Gastroesophageal sphincter (tissue), 3 donors: ENCODE measurements around the gene GABRR2.

ENCODE experiments used
- POLR2A ChIP-seq, 2 donors: fragments of 450-650 bp; IDR thresholded peaks; one replicate each; pipeline ENCODE4 v1.6.1; 2017; ENCODE audit warnings: antibody characterized with exemption in 2 of 2, mild to moderate bottlenecking in 2 of 2, moderate library complexity in 1 of 2
- POLR2AphosphoS5 ChIP-seq: sonication (generic); formaldehyde crosslinking; IDR thresholded peaks from one replicate; pipeline ENCODE4 v1.6.1; 2017; ENCODE audit warnings: antibody characterized with exemption
- TF ChIP-seq, protein P1 (sequence below), 4 experiments: fragments of 200-600 bp in 2 of 4; fragments of 450-650 bp in 2 of 4; sonication (generic) in 1 of 4; IDR thresholded peaks; one replicate each; pipeline ENCODE4 v1.5.1; 2017 to 2019; ENCODE audit warnings: antibody characterized with exemption in 4 of 4, mild to moderate bottlenecking in 2 of 4, moderate library complexity in 2 of 4

DNA sequence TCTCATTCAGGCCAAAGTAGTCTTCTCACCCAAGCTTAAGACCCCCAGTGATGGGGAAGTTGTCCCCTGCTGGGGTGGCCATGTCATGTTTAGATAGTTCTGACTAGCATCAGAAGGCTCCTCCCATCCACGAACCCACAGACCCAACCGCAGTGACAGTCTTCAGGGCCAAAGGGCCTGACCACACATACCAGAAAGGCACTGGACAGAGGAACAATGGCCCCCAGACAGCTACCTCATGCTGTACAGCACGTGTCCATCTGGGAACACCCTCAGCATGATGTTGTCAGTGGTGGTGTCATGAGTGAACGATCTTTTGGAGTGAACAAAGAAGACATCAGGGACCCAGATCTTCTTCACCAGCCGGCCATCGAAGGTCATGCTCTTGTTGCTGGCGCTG is 46.3 kb downstream of the GABRR2 start:
- no peak for TF ChIP-seq POLR2A (IDR thresholded peaks at IDR 0.05)
- TF ChIP-seq, protein P1, sequence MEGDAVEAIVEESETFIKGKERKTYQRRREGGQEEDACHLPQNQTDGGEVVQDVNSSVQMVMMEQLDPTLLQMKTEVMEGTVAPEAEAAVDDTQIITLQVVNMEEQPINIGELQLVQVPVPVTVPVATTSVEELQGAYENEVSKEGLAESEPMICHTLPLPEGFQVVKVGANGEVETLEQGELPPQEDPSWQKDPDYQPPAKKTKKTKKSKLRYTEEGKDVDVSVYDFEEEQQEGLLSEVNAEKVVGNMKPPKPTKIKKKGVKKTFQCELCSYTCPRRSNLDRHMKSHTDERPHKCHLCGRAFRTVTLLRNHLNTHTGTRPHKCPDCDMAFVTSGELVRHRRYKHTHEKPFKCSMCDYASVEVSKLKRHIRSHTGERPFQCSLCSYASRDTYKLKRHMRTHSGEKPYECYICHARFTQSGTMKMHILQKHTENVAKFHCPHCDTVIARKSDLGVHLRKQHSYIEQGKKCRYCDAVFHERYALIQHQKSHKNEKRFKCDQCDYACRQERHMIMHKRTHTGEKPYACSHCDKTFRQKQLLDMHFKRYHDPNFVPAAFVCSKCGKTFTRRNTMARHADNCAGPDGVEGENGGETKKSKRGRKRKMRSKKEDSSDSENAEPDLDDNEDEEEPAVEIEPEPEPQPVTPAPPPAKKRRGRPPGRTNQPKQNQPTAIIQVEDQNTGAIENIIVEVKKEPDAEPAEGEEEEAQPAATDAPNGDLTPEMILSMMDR (IDR thresholded peaks at IDR 0.05): no peak
- no peak for TF ChIP-seq POLR2AphosphoS5
